WTC11 (cell line): ENCODE measurements around the gene GDF11. TPM values are rescaled to one million over a fixed set of nuclear protein-coding genes. Genes with fewer than 3 reads are reported as not detected.

Source experiments
- ATAC-seq: fragments of 200-7000 bp; cut with Tn5 transposase; 2 replicates; pipeline ENCODE4 v1.10.0; 2021; ENCODE audit warnings: mild to moderate bottlenecking, moderate library complexity
- CTCF ChIA-PET: fragments of 300-600 bp; sonication (Branson Sonifier 250); formaldehyde crosslinking; loops from one replicate; lab custom pipeline; 2021; ENCODE audit warnings: antibody characterized with exemption; lab: Charles Lee
- POLR2A ChIA-PET: fragments of 350-600 bp; sonication (Branson Sonifier 250); formaldehyde crosslinking; loops from one replicate; lab custom pipeline; 2021; ENCODE audit warnings: antibody characterized with exemption; lab: Charles Lee
- DNase-seq: peaks from one replicate; pipeline ENCODE4 v3.0.0; 2021; ENCODE audit warnings: low spot score
- H3K27ac Mint-ChIP-seq: 2 replicates; pipeline ENCODE4 v1.8.0; 2021; ENCODE audit warnings: mixed read lengths
- H3K27me3 Mint-ChIP-seq: 2 replicates; pipeline ENCODE4 v1.8.0; 2021; ENCODE audit warnings: low read depth, mild to moderate bottlenecking, moderate library complexity, mixed read lengths
- H3K36me3 Mint-ChIP-seq: 2 replicates; pipeline ENCODE4 v1.8.0; 2021; ENCODE audit warnings: mixed read lengths
- H3K4me1 Mint-ChIP-seq: 2 replicates; pipeline ENCODE4 v1.8.0; 2022; ENCODE audit warnings: mixed read lengths
- H3K4me3 Mint-ChIP-seq: 2 replicates; pipeline ENCODE4 v1.8.0; 2021; ENCODE audit warnings: mild to moderate bottlenecking, moderate library complexity, mixed read lengths
- H3K9me3 Mint-ChIP-seq: 2 replicates; pipeline ENCODE4 v1.8.0; 2021; ENCODE audit warnings: mixed read lengths
- CREM ChIP-seq: sonication (generic); formaldehyde crosslinking; IDR thresholded peaks from 2 replicates; pipeline ENCODE4 v1.8.1; 2022; ENCODE audit warnings: mild to moderate bottlenecking, missing genetic modification reagents, moderate library complexity
- ELF4 ChIP-seq: sonication (generic); formaldehyde crosslinking; IDR thresholded peaks from 2 replicates; pipeline ENCODE4 v1.8.1; 2022; ENCODE audit warnings: low read depth, mild to moderate bottlenecking, moderate library complexity, missing genetic modification reagents
- ESRRA ChIP-seq: sonication (generic); formaldehyde crosslinking; IDR thresholded peaks from 2 replicates; pipeline ENCODE4 v1.8.1; 2022; ENCODE audit warnings: mild to moderate bottlenecking, missing genetic modification reagents, borderline replicate concordance
- FOXP1 ChIP-seq: sonication (generic); formaldehyde crosslinking; IDR thresholded peaks from 2 replicates; pipeline ENCODE4 v1.8.0; 2022; ENCODE audit warnings: missing genetic modification reagents, mild to moderate bottlenecking, moderate library complexity, borderline replicate concordance
- GRHL2 ChIP-seq: fragments of 250-450 bp; sonication (Bioruptor Pico); IDR thresholded peaks from 2 replicates; pipeline ENCODE4 v1.8.0; 2022; ENCODE audit warnings: mild to moderate bottlenecking, moderate library complexity; ENCODE audit not compliant: insufficient replicate concordance, severe bottlenecking
- HMGA2 ChIP-seq: fragments of 250-450 bp; sonication (Bioruptor Pico); IDR thresholded peaks from 2 replicates; pipeline ENCODE4 v1.4.0; 2021; ENCODE audit warnings: mild to moderate bottlenecking, moderate library complexity
- MYBL2 ChIP-seq: sonication (generic); formaldehyde crosslinking; IDR thresholded peaks from 2 replicates; pipeline ENCODE4 v1.8.1; 2023; ENCODE audit warnings: mild to moderate bottlenecking, moderate library complexity, missing genetic modification reagents
- NR1H2 ChIP-seq: sonication (generic); formaldehyde crosslinking; IDR thresholded peaks from 2 replicates; pipeline ENCODE4 v1.9.0; 2021; ENCODE audit warnings: mild to moderate bottlenecking, moderate library complexity, missing genetic modification reagents
- NR2C2 ChIP-seq: sonication (generic); formaldehyde crosslinking; IDR thresholded peaks from 2 replicates; pipeline ENCODE4 v1.8.0; 2022; ENCODE audit warnings: mild to moderate bottlenecking, missing genetic modification reagents
- SMAD3 ChIP-seq: sonication (generic); formaldehyde crosslinking; IDR thresholded peaks from 2 replicates; pipeline ENCODE4 v1.8.0; 2022; ENCODE audit warnings: missing genetic modification reagents, mild to moderate bottlenecking, borderline replicate concordance
- TCF7 ChIP-seq: sonication (generic); formaldehyde crosslinking; IDR thresholded peaks from 2 replicates; pipeline ENCODE4 v1.8.0; 2022; ENCODE audit warnings: mild to moderate bottlenecking, low read depth, missing genetic modification reagents, moderate library complexity
- TEAD1 ChIP-seq: sonication (generic); formaldehyde crosslinking; IDR thresholded peaks from 2 replicates; pipeline ENCODE4 v1.8.0; 2022; ENCODE audit warnings: mild to moderate bottlenecking, missing genetic modification reagents
- TEAD4 ChIP-seq: sonication (generic); formaldehyde crosslinking; IDR thresholded peaks from 2 replicates; pipeline ENCODE4 v1.8.0; 2022; ENCODE audit warnings: mild to moderate bottlenecking, missing genetic modification reagents
- TP53 ChIP-seq: sonication (generic); formaldehyde crosslinking; IDR thresholded peaks from 2 replicates; pipeline ENCODE4 v1.8.1; 2023; ENCODE audit warnings: mild to moderate bottlenecking, missing genetic modification reagents
- ZNF121 ChIP-seq: sonication (generic); formaldehyde crosslinking; IDR thresholded peaks from 2 replicates; pipeline ENCODE4 v1.8.0; 2023; ENCODE audit warnings: missing genetic modification reagents
- ZNF219 ChIP-seq: sonication (generic); formaldehyde crosslinking; IDR thresholded peaks from 2 replicates; pipeline ENCODE4 v1.8.0; 2023; ENCODE audit warnings: missing genetic modification reagents, mild to moderate bottlenecking, borderline replicate concordance
- total RNA-seq: library from RNA; stranded (reverse); gene quantifications from 3 replicates; pipeline ENCODE4 v1.2.3, GENCODE V29; 2021
- TF ChIP-seq, protein P1 (sequence below): sonication (generic); formaldehyde crosslinking; IDR thresholded peaks from 2 replicates; pipeline ENCODE4 v1.8.0; 2022; ENCODE audit warnings: mild to moderate bottlenecking, missing genetic modification reagents
- TF ChIP-seq, protein P2 (sequence below): fragments of 200-600 bp; IDR thresholded peaks from 2 replicates; pipeline ENCODE4 v1.8.0; 2022; ENCODE audit warnings: antibody characterized with exemption
- TF ChIP-seq, protein P3 (sequence below): sonication (generic); formaldehyde crosslinking; IDR thresholded peaks from 2 replicates; pipeline ENCODE4 v1.8.0; 2023; ENCODE audit warnings: missing genetic modification reagents

GDF11 gene
- total RNA-seq, 1 experiment from 2014 or later: 16.9 TPM

DNA sequence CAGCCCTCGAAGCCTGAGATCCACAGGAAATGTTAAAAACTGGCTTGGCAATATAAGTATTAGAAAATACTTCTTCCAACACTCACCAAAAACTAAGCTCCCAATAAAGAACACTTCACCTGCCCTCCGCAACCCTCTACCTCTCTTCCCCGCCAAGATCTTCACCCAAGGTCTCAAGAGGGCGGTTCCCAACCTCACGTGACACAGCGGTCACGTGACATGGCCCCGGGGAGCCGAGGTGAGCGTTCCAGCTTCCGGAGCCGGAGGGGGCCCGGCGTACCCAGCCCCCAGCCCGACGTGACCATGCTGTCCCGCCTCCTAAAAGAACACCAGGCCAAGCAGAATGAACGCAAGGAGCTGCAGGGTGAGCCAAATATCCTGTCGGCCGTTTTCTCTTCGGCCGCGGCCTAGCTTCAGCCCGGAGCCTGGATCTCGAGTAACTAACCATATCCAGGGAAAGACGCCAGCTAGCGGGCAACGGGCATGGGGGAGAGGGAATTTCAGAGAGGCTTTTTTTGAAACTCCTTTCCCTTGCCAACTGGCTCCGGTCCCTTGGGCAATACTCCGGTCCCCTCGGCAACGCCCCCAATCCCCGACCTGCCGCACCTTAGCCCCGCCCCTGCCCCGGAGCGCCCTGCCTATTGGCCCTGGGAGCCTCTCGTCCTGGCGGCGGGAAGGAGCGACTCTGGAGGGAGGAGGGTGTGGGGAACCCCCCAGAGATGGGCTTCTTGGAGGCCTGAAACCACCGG lies 26.9 kb upstream of the GDF11 start, which contains the start of gene BLOC1S1 (continued):
- TF ChIP-seq, protein P1, sequence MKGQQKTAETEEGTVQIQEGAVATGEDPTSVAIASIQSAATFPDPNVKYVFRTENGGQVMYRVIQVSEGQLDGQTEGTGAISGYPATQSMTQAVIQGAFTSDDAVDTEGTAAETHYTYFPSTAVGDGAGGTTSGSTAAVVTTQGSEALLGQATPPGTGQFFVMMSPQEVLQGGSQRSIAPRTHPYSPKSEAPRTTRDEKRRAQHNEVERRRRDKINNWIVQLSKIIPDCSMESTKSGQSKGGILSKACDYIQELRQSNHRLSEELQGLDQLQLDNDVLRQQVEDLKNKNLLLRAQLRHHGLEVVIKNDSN (CRISPR knock-in tag): peak; percentile 100
- 0 out of 2 replicates have a peak, but pooled peaks have one; percentile 28 for TF ChIP-seq SMAD3
- peak; percentile 68; the same call in 1 of the 2 replicates for TF ChIP-seq TEAD1 (CRISPR knock-in tag)

DNA sequence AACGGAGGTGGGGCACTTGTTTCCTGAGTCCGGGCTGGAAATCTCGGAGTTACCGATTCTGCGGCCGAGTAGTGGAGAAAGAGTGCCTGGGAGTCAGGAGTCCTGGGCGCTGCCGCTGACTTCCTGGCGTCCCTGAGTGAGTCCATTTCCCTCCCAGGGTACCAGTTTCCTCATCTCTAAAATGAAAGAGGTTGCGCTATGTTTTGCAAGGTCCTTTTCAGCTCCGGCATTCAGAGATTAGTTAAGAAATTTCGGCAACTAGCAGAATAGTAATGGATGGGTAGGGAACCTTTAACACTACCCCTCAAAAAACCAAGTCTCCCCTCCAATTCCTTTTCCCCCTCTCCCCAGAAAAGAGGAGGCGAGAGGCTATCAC lies 26.4 kb upstream of the GDF11 start:
- TF ChIP-seq, protein P2, sequence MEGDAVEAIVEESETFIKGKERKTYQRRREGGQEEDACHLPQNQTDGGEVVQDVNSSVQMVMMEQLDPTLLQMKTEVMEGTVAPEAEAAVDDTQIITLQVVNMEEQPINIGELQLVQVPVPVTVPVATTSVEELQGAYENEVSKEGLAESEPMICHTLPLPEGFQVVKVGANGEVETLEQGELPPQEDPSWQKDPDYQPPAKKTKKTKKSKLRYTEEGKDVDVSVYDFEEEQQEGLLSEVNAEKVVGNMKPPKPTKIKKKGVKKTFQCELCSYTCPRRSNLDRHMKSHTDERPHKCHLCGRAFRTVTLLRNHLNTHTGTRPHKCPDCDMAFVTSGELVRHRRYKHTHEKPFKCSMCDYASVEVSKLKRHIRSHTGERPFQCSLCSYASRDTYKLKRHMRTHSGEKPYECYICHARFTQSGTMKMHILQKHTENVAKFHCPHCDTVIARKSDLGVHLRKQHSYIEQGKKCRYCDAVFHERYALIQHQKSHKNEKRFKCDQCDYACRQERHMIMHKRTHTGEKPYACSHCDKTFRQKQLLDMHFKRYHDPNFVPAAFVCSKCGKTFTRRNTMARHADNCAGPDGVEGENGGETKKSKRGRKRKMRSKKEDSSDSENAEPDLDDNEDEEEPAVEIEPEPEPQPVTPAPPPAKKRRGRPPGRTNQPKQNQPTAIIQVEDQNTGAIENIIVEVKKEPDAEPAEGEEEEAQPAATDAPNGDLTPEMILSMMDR: no peak
- TF ChIP-seq TCF7 (CRISPR knock-in tag) (no peak), TEAD1 (CRISPR knock-in tag) (no peak), GRHL2 (CRISPR knock-in tag) (no peak), NR2C2 (no peak), ZNF121 (CRISPR knock-in tag) (no peak), HMGA2 (CRISPR knock-in tag) (no peak), NR1H2 (CRISPR knock-in tag) (no peak), FOXP1 (no peak)
- TF ChIP-seq, protein P3, sequence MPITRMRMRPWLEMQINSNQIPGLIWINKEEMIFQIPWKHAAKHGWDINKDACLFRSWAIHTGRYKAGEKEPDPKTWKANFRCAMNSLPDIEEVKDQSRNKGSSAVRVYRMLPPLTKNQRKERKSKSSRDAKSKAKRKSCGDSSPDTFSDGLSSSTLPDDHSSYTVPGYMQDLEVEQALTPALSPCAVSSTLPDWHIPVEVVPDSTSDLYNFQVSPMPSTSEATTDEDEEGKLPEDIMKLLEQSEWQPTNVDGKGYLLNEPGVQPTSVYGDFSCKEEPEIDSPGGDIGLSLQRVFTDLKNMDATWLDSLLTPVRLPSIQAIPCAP (CRISPR knock-in tag): no peak
- Mint-ChIP-seq H3K36me3 (no peaks in the 10 kb centered on the region), H3K9me3 (no peaks in the 10 kb centered on the region), H3K4me1 (peaks cover 37% of the 10 kb centered on the region), H3K27me3 (peaks cover 22% of the 10 kb centered on the region), H3K27ac (peak overlapping the region; percentile 84), H3K4me3 (peak overlapping the region; percentile 85)
- ATAC-seq: no peak; the same call in 1 of the 2 replicates
- ChIA-PET POLR2A (interaction anchor here (0.5 to 3.4 kb wide), 4 partner anchors 11 to 245 kb away, joined by 3 to 21 read pairs (median 4); partner anchors contain the start of gene CD63), CTCF (interaction anchor here (0.6 to 10.8 kb wide), 7 partner anchors 10 to 324 kb away, joined by 3 to 141 read pairs (median 16); partner anchors contain the start of genes CD63, ITGA7 and SARNP)
- no peak for DNase-seq

DNA sequence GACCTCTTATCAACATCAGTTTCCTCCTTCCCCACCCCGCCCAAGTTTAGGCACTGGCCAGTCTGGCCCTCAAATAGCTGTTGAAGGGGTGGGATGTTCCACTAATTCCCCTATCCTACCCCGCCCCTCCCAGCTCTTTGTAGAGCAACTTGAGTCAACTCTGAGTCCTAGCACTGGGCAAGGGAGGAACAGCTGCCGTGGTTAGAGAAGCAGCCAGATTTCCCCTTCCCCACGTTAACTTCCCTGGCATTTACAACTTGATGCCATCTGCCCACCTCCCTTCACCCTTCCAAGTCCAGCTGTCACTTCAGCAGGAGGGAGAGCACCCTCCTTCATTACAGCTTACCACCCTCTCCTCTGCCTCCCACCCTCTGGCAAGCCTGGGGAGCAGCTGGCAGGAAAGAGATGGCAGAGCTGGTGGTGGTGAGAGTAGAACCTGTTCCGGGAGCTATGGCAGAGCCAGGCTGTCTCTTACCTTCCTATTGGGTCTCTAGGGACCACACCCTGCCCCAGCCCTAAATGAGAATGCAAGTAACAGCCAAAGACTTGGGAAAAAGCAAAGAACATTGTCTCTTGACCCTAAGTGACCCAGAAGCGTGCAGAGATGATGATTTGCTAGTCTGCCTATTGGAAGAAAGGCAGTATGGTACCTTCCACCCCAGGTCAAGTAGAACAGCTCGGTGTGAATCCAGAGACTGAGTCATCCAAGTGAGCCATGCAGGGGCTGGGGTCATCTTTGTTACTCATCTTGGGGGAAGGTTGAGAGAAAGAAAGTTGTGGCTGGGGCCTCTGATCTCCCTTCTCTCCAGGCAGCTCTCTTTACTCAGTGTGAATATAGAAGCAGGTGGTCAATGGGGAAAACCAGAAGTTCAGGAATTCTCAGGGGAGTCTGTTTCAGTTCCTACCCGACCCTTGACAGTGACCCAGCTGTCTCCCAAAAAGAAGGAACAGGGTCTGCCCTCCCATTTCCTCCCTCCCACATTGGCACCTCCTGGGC lies 25.6 kb upstream of the GDF11 start:
- no peak for TF ChIP-seq ESRRA
- no peak for TF ChIP-seq ZNF219 (CRISPR knock-in tag)
- TF ChIP-seq NR2C2: no peak
- TF ChIP-seq MYBL2 (CRISPR knock-in tag): no peak
- TF ChIP-seq TP53 (CRISPR knock-in tag): no peak
- TF ChIP-seq ELF4 (CRISPR knock-in tag): no peak
- TF ChIP-seq TEAD4 (CRISPR knock-in tag): no peak
- TF ChIP-seq, protein P3 (CRISPR knock-in tag): no peak
- TF ChIP-seq TCF7 (CRISPR knock-in tag): no peak
- TF ChIP-seq CREM (CRISPR knock-in tag): no peak
- TF ChIP-seq, all 79 proteins: peak for 0
- no peak for DNase-seq
- no peak for ATAC-seq
- no peaks in the 10 kb centered on the region for H3K9me3 Mint-ChIP-seq
- ChIA-PET POLR2A (interaction anchor here (1.2 to 3.4 kb wide), 3 partner anchors 10 to 36 kb away, joined by 3 to 21 read pairs (median 6); partner anchors contain the start of genes CD63 and ITGA7), CTCF (interaction anchor here (0.6 to 10.8 kb wide), 8 partner anchors 11 to 323 kb away, joined by 3 to 141 read pairs (median 13); partner anchors contain the start of genes CD63 and ITGA7)
- H3K27ac Mint-ChIP-seq: peak overlapping the region; percentile 95
- peak overlapping the region; percentile 85 for H3K4me3 Mint-ChIP-seq
- no peaks in the 10 kb centered on the region for H3K36me3 Mint-ChIP-seq
- peaks cover 16% of the 10 kb centered on the region for H3K27me3 Mint-ChIP-seq
- peaks cover 37% of the 10 kb centered on the region for H3K4me1 Mint-ChIP-seq
